Stimulated activated naive CD8-positive, alpha-beta T cell treated with anti-CD3 and anti-CD28 coated beads, Interleukin-15, Interleukin-2, amounts not matched to agents 100 ng/mL and 50 ng/mL, for 24 hours (primary cell): ENCODE results near the gene LENEP.

Source experiments
- H3K27ac Mint-ChIP-seq: one replicate; pipeline ENCODE4 v1.8.0; 2021; ENCODE audit warnings: mild to moderate bottlenecking, mixed read lengths
- H3K27me3 Mint-ChIP-seq: one replicate; pipeline ENCODE4 v1.8.0; 2021; ENCODE audit warnings: mixed read lengths
- H3K36me3 Mint-ChIP-seq: one replicate; pipeline ENCODE4 v1.8.0; 2021; ENCODE audit warnings: low read depth, mixed read lengths
- H3K4me1 Mint-ChIP-seq: one replicate; pipeline ENCODE4 v1.8.0; 2021; ENCODE audit warnings: low read depth, mixed read lengths
- H3K4me3 Mint-ChIP-seq: one replicate; pipeline ENCODE4 v1.8.0; 2021; ENCODE audit warnings: mild to moderate bottlenecking, mixed read lengths
- H3K9me3 Mint-ChIP-seq: one replicate; pipeline ENCODE4 v1.8.0; 2021; ENCODE audit warnings: mixed read lengths

The LENEP gene

DNA sequence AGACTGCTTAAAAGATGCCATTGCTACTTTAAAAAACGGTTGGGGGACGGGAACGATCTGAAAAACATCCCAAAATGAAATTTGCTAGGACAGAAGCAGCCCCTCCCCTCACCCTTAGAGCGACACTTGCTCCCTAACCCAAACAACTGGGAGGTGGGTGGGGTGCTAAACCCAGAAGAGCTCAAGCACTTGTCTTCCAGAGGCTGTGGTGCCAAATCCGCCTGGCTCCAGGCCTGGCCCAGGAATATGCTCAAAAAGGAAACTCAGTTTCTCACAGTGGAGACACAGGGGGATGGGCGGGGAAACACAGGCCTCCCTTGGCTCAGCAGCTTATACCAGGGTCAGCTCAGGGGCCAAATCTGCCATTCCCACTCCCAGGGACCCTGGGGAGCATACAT is 36.8 kb upstream of the LENEP start:
- Mint-ChIP-seq H3K27me3 (no peaks in the 10 kb centered on the region), H3K36me3 (peaks cover 4% of the 10 kb centered on the region), H3K9me3 (no peaks in the 10 kb centered on the region), H3K27ac (peak overlapping the region; percentile 95), H3K4me3 (peak overlapping the region; percentile 91), H3K4me1 (peaks cover 77% of the 10 kb centered on the region)

DNA sequence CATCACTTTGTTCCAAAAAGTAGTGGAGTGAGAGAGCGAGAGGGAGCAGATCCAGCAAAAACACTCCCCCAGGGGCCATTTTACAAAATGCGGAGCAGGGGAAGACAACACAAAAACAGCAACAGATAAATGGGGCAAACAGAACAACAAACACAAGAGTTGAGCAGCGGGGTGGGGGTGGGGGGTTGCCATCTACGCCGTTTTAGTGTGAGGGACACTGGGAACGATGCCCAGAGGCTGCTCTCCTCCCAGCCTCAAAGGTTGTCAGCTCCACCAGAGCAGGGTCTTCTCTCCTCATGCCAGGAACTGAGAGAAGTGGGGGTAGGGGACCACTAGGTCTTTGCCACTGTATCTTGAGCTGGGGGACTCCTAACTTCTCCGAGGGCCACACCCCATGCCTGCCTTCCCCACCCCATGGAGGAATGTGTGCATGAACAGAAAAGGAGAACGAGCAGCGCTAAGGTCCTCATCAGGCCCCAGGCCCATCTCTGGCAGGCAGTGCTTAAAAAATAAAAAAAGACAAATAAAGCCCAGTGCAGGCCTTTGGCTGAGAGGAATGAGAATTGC is 36.2 kb upstream of the LENEP start:
- Mint-ChIP-seq H3K9me3 (no peaks in the 10 kb centered on the region), H3K27me3 (no peaks in the 10 kb centered on the region), H3K36me3 (peaks cover 5% of the 10 kb centered on the region), H3K4me3 (peak overlapping the region; percentile 13), H3K4me1 (peaks cover 71% of the 10 kb centered on the region), H3K27ac (no peak overlapping the region)

DNA sequence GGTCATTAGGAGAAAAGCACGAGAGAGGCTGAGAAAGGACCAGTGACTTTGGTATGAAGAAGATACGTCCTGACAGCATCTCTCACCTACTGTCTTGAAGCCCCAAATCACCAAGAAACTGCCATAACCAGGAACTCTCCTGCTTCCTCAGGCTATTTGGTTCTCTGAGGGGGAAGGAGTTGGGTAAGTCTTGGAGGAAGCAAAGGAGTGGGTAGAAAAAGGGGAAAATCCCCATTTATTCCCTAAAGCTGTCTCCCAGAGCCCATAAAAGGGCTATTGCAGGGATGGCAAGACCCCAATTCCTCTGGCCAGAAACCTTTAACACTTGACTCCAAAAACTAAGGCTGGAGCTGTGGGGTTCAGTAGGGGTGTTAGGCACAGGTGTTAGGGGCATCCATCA is 35.4 kb upstream of the LENEP start:
- Mint-ChIP-seq H3K27me3 (no peaks in the 10 kb centered on the region), H3K4me3 (no peak overlapping the region), H3K36me3 (peaks cover 14% of the 10 kb centered on the region), H3K27ac (no peak overlapping the region), H3K9me3 (no peaks in the 10 kb centered on the region), H3K4me1 (peaks cover 71% of the 10 kb centered on the region)

DNA sequence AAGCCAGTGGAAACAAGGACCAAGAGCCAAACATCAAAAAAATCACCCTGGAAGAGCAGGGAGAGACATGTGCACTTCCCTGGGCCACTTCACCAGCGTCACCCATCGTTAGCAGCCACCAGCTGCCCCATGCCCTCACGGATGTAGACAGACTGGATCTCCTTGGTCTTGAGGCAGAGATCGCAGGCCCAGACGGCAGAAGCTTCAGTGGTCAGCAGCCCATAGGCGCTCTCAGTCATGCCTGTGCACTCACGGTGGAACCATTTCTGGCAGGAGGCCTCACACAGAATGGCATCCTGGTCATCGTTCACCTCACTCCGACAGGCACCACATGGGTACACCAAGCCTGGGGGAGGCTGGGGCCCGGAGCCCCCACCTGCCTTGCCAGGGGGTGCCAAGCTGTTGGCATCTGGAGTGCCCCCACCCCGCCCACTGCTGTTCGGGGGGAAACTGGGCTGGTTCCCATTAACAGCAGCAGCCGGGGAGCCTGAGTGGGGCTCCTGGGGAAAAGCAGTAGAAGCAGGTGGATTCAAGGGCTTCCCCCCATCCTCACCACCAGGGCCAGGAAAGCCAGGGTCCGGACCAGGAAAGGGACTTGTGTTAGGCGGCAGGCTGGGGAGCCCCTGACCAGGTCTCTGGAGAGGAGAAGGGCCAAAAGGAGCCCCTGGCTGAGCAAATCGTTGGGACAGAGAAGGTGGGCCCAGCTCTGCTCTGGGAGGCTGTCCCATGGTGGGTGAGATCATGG is 34.5 kb upstream of the LENEP start:
- Mint-ChIP-seq H3K27me3 (no peaks in the 10 kb centered on the region), H3K36me3 (peaks cover 19% of the 10 kb centered on the region), H3K9me3 (no peaks in the 10 kb centered on the region), H3K4me1 (peaks cover 71% of the 10 kb centered on the region), H3K27ac (peak overlapping the region; percentile 52), H3K4me3 (no peak overlapping the region)

DNA sequence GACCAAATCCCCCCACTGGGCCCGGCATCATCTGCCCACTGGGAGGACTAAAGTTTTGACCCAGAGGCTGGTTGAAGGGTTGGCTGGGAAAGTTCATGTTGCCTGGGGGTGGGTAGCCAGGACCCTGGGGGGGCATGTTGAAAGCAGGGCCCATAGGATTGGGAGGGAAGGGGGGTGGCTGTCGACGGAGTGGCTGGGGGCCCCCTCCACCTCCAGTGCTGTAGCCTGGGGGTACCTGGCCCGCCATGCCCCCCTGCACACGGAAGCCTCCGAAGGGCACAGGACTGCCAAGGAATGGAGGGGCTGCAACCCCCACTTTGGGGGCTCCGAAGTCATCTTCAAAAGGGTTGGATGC is 34.0 kb upstream of the LENEP start:
- Mint-ChIP-seq H3K36me3 (peaks cover 22% of the 10 kb centered on the region), H3K27ac (no peak overlapping the region), H3K4me1 (peaks cover 68% of the 10 kb centered on the region), H3K27me3 (no peaks in the 10 kb centered on the region), H3K4me3 (peak overlapping the region; percentile 53), H3K9me3 (no peaks in the 10 kb centered on the region)

DNA sequence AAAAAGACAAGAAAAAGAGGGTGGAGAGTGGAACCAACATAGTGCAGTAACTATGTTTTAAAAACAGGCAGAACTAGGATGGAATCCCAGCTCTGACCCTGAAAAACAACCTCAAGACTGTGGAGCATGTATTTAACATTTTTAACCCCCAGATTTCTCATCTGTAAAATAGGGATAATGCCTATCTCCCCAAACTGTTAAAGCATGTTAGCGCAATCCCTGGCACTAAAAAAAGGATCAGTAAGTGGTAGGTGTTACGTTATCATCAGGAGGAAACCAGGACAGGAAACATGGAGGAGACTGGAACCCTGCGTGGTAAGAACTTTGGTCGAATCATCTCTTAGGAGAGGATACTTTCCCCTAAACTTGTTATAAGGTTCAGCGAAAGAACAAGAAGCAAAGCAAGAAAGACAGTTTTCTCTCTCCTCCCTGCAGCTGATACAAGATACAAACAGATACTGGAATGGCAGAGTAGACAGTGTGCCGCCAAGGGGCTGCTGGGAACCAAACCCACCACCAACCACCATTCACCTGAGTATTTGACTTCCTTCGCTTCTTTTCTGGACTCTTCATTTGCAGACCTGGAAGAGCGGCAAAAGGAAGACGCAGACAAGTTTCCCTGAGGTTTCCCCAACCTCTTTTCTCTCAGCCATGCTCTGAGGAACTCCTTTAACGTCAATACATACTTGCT is 32.8 kb upstream of the LENEP start:
- H3K27ac Mint-ChIP-seq: peak overlapping the region; percentile 89

DNA sequence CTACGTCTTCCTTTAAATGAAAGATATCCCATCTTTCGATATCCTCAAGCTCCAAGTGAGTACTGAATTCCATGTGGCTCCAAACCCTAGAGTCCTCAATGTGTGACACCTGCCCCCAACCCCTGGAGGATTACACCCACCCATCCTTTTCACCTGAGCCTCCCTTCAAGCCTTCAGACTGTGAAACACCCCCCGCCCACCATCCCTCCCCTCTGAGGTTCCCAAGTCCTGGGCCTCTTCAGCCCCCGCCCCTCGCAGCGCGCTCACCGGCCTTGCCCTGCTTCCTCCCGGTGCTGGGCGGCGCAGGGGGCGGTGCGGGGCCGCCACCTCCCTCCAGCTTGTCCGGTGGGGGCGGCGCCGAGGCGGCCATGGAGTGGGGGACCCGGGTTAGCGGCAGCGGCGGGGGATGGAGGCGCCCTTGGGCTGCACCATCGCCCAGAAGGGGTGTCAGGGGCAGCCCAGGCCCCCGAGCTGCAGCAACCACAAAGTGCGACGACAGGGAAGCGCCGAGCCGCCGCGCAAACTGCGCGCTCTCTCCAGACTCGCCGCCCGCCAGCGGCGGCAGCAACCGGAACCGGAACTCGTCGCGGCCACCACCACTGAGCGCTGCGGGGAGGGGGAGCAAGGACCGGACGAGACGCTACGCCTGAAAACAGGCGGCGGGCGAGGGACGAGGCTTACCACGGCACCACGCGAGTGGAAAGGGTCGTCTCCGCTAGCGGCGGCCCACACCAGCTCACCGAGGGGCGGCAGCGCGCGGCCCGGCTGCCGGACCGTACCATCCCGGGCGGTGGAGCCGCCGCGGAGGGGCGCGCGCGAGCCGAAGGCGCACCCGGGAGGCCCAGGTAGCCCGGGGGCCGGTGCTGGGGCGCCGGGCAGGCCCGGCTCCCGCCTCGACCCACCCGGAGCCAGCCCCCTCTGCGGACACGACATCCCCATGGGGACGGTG is 31.9 kb upstream of the LENEP start, which contains the start of gene PYGO2:
PYGO2 (minus strand) TSS at position 576 of the 949 bp plus-strand sequence; CDS start at position 370, 206 bp downstream.
- H3K27me3 Mint-ChIP-seq: no peaks in the 10 kb centered on the region
- peak within 1 kb of the TSS; percentile 93 for H3K27ac Mint-ChIP-seq
- H3K4me1 Mint-ChIP-seq: peaks cover 47% of the 10 kb centered on the region
- H3K4me3 Mint-ChIP-seq: peak within 1 kb of the TSS; percentile 92
- no peaks in the 10 kb centered on the region for H3K9me3 Mint-ChIP-seq
- H3K36me3 Mint-ChIP-seq: peaks cover 35% of the 10 kb centered on the region

More for the DNA sequence above, 32.8 kb upstream of the LENEP start:
- Mint-ChIP-seq H3K27me3 (no peaks in the 10 kb centered on the region), H3K9me3 (no peaks in the 10 kb centered on the region), H3K4me1 (peaks cover 56% of the 10 kb centered on the region), H3K4me3 (peak overlapping the region; percentile 92), H3K36me3 (peaks cover 33% of the 10 kb centered on the region)

DNA sequence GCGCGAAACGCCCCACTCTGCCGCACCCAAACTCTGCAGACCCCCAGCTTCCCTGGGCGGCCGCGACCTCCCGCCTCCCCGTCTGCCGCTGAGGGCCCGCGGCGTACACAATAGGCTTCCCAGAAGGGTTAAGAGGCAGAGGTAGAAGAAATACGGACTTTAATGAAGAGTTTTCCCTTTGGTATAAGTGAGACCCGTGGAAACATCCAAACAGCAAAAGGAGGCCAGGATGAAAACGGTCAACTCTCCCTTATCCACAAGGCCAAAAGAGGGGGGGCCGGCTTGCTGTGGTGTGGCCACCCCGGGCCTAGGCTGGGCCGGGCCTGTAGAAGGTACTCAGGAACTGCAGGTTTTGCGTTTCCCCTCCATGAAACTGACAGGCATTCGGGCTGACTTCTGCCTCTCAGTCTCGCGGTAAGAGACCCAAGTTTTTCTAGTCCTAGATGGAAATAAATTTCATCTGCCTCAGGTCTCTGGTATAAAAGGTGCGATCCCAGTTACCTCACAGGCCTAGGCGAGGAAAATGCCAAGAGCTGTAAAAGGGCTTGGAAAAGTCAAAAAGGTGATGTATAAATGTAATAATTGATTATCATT is 31.1 kb upstream of the LENEP start:
- H3K27me3 Mint-ChIP-seq: no peaks in the 10 kb centered on the region
- H3K4me3 Mint-ChIP-seq: peak overlapping the region; percentile 91
- no peaks in the 10 kb centered on the region for H3K9me3 Mint-ChIP-seq
- peak overlapping the region; percentile 93 for H3K27ac Mint-ChIP-seq
- peaks cover 35% of the 10 kb centered on the region for H3K36me3 Mint-ChIP-seq
- H3K4me1 Mint-ChIP-seq: peaks cover 41% of the 10 kb centered on the region

DNA sequence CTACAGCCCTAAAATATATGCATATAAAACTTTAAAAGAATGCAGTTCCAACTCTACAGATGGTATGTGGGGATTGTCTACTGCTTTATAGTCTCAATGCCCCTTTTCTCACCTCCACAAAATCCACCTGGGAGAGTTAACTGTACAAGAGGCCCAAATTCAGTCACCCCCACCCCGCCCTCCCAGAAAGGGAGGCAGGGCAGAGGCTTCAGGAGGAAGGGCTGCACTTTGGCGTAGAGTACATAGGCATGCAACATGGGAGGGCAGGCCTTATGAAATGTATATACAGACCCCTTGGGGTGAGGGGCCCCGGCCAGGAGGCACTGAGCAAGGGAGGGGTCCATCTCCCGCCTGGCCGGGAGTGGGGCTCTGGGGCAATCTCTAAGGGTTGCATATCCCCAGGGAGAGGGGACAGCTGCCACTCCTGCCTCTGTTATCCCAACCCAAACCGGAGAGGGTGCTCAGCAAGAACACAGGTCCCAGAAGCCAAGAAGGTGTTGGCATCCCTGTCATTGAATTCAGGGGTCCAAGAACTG is 30.5 kb upstream of the LENEP start:
- Mint-ChIP-seq H3K9me3 (no peaks in the 10 kb centered on the region), H3K4me3 (peak overlapping the region; percentile 91), H3K36me3 (peaks cover 35% of the 10 kb centered on the region), H3K27ac (peak overlapping the region; percentile 93), H3K27me3 (no peaks in the 10 kb centered on the region), H3K4me1 (peaks cover 36% of the 10 kb centered on the region)

DNA sequence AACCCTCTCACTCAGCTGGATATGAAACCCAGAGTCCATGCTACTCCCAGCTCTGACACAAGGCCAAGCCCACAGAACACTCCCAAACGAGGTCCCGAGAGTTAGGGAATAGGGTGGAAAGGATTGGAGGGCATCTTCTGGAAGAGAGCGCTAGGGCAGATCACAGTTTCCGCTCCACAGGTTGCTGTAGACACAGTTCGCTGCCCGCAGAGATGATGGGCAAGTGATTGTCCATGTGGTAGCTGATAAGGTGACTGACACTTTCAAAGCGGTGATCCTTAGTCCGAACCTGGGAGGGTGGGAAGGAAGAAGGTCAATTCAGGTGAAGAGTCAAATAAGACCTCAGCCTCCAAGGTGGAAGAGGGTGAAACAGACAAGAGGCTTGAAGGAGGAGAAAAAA is 29.7 kb upstream of the LENEP start:
- H3K4me3 Mint-ChIP-seq: no peak overlapping the region
- H3K27me3 Mint-ChIP-seq: no peaks in the 10 kb centered on the region
- H3K36me3 Mint-ChIP-seq: peaks cover 37% of the 10 kb centered on the region
- H3K9me3 Mint-ChIP-seq: no peaks in the 10 kb centered on the region
- peak overlapping the region; percentile 60 for H3K27ac Mint-ChIP-seq
- H3K4me1 Mint-ChIP-seq: peaks cover 30% of the 10 kb centered on the region

DNA sequence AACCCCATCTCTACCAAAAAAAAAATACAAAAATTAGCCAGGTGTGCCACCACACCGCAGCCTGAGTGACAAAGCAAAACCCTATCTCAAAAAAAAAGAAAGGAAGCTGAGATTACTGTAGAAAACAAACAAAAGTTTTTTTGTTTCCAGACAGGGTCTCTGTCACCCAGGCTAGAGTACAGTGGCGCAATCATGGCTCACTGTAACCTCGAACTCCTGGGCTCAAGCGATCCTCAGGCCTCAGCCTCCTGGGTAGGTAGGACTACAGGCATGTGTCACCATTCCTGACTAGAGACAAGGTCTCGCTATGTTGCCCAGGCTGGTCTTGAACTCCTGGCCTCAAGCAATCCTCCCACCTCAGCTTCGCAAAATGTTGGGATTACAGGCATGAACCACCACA is 29.0 kb upstream of the LENEP start:
- Mint-ChIP-seq H3K4me1 (peaks cover 32% of the 10 kb centered on the region), H3K36me3 (peaks cover 38% of the 10 kb centered on the region), H3K27ac (peak overlapping the region; percentile 60), H3K9me3 (no peaks in the 10 kb centered on the region), H3K27me3 (no peaks in the 10 kb centered on the region), H3K4me3 (no peak overlapping the region)

DNA sequence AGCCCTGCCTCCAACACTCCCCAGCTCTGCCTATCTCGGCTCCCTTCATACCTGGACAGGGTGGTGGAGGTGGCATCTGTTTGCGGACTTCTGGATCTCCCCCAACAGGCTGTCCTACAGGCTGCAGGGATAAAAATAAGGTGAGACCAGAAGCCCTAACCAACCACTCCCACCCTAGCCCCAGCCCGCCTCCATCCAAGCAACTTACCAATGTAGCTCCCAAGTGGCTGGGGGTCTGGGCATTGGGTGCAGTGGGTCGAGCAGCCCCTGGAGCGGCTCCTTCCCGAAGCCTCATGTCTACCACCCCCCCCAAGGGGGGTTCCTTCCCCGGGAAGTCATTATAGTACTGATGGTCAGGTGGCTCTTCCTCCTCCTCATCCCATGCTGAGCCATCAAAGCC is 27.3 kb upstream of the LENEP start:
- Mint-ChIP-seq H3K27ac (no peak overlapping the region), H3K27me3 (no peaks in the 10 kb centered on the region), H3K36me3 (peaks cover 40% of the 10 kb centered on the region), H3K9me3 (no peaks in the 10 kb centered on the region), H3K4me3 (no peak overlapping the region), H3K4me1 (peaks cover 31% of the 10 kb centered on the region)

DNA sequence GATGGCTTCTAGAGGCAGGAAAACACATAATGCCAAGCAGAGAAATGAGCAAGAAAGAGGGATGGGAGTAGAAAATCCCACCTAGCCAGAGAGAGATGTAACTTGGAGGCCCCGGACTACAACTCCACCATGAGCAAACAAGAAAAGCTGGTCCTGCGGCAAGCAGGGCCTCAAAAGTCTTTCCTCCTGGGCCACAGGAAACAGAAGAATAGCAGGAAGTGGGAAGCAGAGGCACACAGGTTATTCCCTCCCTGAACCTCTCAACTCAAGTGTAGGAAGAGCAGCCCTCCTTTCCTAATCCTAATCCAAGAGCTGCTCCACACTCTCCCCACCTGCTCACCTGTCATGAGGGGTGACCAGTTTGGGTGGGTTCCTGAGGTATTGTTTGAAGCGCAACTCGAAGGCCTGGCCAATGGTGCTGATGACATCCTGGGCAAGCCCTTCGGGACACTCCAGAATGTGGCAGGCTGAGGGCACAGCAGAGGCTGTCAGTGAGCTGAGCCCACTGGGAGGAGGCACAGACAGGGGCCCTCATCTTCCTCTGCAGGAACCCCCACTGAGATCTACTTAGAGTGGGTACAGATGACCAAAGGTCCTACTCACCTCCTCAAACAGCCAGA is 25.9 kb upstream of the LENEP start:
- Mint-ChIP-seq H3K27me3 (no peaks in the 10 kb centered on the region), H3K4me1 (peaks cover 40% of the 10 kb centered on the region), H3K36me3 (peaks cover 45% of the 10 kb centered on the region), H3K9me3 (no peaks in the 10 kb centered on the region), H3K27ac (no peak overlapping the region), H3K4me3 (no peak overlapping the region)

DNA sequence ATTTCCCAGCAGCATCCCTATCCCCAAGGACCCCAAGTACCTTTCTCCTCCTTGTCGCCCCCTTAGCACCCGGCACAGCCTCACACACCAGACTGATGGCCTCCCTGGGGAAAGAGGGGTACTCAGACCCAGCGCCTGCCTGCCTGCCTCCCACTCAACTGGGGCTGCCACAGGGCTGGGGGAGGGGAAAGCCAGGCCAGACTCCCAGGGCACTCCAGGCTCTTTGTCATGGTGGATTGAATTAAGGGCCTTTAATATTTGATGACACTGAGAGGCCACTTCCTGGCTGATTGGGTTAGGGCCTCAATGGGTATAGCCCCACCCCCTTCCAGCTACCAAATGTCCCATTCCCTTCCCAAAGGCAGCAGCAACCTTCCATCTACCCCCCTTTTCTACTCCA is 24.7 kb upstream of the LENEP start:
- H3K27me3 Mint-ChIP-seq: no peaks in the 10 kb centered on the region
- peak overlapping the region; percentile 54 for H3K27ac Mint-ChIP-seq
- H3K36me3 Mint-ChIP-seq: peaks cover 35% of the 10 kb centered on the region
- peaks cover 34% of the 10 kb centered on the region for H3K4me1 Mint-ChIP-seq
- H3K4me3 Mint-ChIP-seq: no peak overlapping the region
- no peaks in the 10 kb centered on the region for H3K9me3 Mint-ChIP-seq
